Femur (tissue), 1 donor: ENCODE measurements around the gene CD24.
"Not testable (repeated sequence)": the region's sequence is repeated elsewhere in the genome, so short reads cannot be mapped to it uniquely, and the experiment has no call there.

Source experiments
- DNase-seq: peaks from one replicate; pipeline ENCODE4 v3.0.0-alpha.2; 2017

CD24 gene, protein sequence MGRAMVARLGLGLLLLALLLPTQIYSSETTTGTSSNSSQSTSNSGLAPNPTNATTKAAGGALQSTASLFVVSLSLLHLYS

GRCh38 chr6:106974336-106974998 is at the start of gene CD24:
CD24 (minus strand) TSS chr6:106974729; CDS start chr6:106974646, 83 bp downstream.
- DNase-seq, result peak; percentile 75

GRCh38 chr6:107021446-107022185 is 47.1 kb upstream of the CD24 start:
- DNase-seq, result no peak

DNA sequence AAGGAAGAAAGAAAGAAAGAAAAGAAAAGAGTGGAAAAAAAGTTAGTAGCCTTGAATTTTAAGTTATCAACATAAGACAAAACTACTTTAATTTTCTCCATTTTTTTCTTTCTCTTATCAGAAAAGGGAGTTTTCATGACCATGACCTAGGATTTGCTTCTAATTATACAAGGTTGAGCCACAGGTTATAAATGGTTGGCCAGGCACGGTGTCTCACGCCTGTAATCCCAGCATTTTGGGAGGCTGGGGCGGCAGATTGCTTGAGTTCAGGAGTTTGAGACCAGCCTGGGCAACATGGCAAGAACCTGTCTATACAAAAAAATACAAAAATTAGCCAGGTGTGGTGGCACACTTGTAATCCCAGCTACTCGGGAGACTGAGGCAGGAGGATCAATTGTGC is 45.7 kb upstream of the CD24 start:
- DNase-seq, result no peak

DNA sequence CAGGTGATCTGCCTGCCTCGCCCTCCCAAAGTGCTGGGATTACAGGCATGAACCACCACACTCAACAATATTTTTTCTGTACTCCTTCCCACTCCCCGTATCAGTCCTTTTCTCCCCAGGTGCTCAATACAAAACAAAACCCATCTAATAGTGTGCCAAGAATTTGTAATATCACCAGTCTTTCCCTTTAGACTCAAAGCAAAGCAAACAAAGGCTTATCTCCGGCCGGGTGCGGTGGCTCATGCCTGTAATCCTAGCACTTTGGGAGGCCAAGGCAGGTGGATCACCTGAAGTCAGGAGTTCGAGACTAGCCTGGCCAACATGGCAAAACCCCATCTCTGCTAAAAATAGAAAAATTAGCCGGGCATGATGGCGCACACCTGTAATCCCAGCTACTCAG is 45.1 kb upstream of the CD24 start:
- DNase-seq, result not testable (repeated sequence)

GRCh38 chr6:107019047-107019446 is 44.5 kb upstream of the CD24 start:
- DNase-seq, result no peak

- DNase-seq, result no peak
Measured at GRCh38 chr6:107009499-107009898, 35.0 kb upstream of the CD24 start.

DNA sequence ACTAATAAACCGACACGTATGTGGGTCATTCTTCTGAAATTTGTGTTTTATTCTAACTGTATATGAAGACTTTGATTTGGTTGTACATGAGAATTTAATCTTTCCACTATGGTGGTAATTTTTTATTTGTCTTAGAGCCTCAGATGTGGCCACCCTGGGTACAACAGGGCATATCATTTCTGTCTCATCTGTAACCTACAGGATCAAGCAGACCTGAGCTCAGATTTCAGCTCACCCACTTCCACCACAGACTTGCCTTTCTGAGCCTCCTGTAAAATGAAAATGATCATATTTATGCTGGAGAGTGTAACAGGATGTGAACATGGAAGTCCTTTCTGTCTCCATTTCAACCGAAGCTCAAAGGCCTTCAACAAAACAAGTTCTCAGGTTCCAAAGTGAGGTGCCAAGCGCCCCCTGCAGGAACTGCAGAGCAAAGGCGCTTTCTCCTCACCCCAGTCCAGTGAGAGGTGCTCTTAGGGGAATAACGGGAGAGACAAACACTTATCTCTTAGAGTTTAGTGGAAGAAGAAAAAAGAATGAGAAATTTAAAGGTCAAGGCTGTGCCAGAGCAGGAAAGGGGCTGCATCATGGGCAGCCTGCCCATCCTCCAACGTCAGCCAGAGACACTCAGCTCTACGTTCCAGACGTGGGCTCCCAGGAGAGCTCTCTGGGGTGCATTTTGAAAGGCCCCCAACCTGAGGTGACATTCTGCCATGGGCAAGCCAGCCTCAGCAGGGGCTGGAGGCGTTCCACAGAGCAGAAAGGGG is 23.0 kb upstream of the CD24 start:
- peak; percentile 59 for DNase-seq

DNA sequence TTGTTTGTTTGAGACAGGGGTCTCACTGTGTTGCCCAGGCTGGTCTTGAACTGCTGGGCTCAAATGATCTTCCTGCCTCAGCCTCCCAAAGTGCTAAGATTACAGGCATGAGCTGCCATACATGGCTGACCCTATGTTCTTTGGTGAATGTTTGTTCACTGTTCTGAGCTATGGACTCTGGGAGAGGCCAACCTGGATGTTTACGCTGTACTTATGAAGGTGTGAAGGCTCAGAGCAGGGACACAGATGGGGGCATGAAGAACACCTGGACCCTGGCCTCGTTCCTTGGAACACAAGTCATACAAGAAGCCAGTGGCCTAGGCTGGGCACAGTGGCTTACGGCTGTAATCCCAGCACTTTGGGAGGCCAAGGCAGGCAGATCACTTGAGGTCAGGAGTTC is 21.1 kb upstream of the CD24 start:
- no peak for DNase-seq

- not testable (repeated sequence) for DNase-seq
Measured at GRCh38 chr6:106989737-106990136, 15.2 kb upstream of the CD24 start.

DNA sequence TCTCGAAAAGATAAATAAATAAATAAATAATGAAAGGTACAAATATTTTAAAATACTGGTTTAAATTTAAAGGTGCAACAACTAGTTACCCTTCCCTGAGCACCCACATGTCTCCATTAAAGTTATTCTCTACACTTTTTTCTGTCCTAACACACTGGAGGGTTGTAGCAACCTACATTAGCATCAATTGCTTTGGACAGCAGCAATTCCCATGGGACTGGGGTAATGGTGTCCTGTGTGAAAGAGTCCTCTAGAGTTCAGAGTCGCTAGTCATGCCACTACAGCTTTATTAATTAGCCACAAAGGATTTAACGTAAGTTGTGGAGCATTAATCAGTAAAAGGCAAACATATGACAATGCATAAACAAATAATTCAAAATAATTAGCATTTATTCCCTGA is 14.1 kb upstream of the CD24 start:
- no peak for DNase-seq

DNA sequence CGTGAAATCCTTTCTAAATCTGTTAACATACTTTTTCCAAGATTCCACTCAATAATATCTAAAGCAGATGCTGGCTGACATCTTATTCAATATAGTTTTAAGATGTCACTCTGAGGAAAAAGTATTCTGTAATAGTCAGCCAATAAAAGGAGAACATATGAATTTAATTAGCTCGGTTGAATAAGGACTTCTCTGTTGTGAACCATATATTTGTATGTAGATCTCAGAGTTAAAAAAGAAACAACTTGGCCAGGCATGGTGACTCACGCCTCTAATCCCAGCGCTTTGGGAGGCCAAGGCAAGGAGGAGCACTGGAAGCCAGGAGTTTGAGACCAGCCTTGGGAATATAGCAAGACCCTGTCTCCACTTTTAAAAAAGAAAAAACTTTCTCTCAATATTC is 7.4 kb upstream of the CD24 start:
- peak; percentile 59 for DNase-seq

DNA sequence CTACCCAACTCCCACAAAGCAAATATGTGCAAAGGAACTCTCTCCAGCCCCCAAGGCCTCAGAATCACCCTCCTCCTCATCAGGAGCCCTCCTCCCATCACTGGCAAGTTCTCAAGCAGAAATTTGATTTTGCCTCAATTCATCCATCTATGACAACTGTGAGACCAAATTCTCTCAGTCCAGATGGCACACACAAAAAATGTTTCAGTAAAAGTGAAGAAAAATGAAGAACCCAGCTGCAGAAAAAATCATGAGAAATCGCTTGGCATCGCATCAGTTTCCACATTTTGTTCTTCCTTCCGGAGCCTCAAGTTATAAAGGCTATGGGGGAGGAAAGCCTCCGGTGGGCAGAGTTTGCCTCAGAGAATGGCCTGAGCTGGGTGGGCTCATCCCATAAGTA is 6.4 kb upstream of the CD24 start:
- DNase-seq, result no peak

DNA sequence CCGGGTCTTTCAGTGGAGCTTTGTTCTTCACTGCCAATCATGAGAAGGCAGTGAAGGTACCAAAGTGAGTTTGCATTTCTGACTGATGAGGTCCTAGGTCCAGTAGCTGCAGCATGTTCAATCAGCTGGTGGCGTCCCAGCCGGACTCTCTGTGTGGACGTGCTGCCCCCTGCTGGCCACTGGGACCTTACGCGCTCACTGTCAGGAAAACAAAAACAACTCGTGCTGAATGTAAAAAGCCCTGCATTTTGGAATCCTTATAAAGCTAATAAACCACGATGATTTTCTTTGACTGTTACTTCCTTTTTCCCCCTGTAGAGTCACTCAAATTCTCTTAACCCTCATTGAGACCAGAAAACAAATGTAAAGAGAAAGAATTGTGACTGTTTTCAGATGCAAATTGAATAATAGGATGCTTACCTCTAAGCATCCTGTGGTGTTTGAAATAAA is 4.9 kb upstream of the CD24 start:
- DNase-seq, result peak; percentile 91

GRCh38 chr6:106977246-106977645 is 2.7 kb upstream of the CD24 start:
- DNase-seq, result no peak

- DNase-seq, result no peak
Measured at GRCh38 chr6:106976270-106976669, 1.7 kb upstream of the CD24 start.

- DNase-seq, result no peak
Measured at GRCh38 chr6:106975738-106976064, 1.2 kb upstream of the CD24 start.

- peak; percentile 73 for DNase-seq
Measured at GRCh38 chr6:106974999-106975737, 639 bp upstream of the CD24 start.

DNA sequence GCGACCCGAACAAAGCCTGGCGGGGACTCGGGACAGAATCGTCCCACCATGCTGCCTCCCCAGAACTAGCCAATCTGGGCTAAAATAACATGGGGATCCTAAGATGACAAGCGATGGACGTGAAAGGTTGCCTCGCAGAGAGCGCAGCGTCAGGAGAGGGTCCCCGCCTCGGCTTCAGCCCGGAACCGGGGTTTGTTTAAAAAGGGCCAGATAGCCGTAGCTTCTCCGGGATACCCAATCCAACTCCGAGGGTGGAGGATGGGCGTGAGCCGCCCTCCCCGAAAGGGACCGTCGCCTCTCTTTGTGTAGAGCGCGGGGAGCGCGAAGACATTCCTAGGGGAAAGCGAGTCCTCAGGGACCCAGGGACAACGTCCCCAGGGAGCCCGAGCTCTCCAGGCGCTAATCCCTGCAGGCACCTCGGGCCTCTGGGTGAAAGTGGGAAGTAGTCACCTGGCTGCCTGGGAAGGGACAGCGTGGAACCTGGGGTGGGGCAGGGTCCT is 643 bp downstream of the CD24 start:
- DNase-seq, result peak; percentile 46

- DNase-seq, result peak; percentile 24
Measured at GRCh38 chr6:106973018-106973835, 1.3 kb downstream of the CD24 start.

GRCh38 chr6:106972500-106972899 is 2.0 kb downstream of the CD24 start:
- DNase-seq, result peak; percentile 25

GRCh38 chr6:106970769-106971168 is 3.8 kb downstream of the CD24 start:
- not testable (repeated sequence) for DNase-seq
